SU-DHL-6 (cell line): Measurements from ENCODE around the gene CUX1.

Source experiments
- CTCF ChIP-seq: fragments of 200-600 bp; sonication (generic); IDR thresholded peaks from one replicate; pipeline ENCODE4 v1.5.1; 2017; ENCODE audit warnings: antibody characterized with exemption, mild to moderate bottlenecking, low read length, moderate library complexity; ENCODE audit not compliant: insufficient read depth, poor library complexity, severe bottlenecking
- EZH2phosphoT487 ChIP-seq: fragments of 200-600 bp; sonication (generic), shearing (Covaris generic); conservative IDR thresholded peaks from 2 replicates; pipeline ENCODE4 v1.6.1; 2018; ENCODE audit warnings: mild to moderate bottlenecking, antibody characterized with exemption, low read length, moderate library complexity, mixed read lengths

GRCh38 chr7:101974393-101974792 lies 157.0 kb downstream of the CUX1 start:
- TF ChIP-seq CTCF (no peak), EZH2phosphoT487 (no peak)
